GM19099 (cell line): ENCODE measurements around the gene SMC6.
A peak's percentile ranks its signal among the peaks of the same experiment; 100 is the strongest.

Source experiments
- POLR2A ChIP-seq: IDR thresholded peaks from 3 replicates; pipeline ENCODE4 v1.6.1; 2011; ENCODE audit warnings: low read depth; ENCODE audit not compliant: insufficient read length; ENCODE audit errors: extremely low read depth

Gene SMC6, protein sequence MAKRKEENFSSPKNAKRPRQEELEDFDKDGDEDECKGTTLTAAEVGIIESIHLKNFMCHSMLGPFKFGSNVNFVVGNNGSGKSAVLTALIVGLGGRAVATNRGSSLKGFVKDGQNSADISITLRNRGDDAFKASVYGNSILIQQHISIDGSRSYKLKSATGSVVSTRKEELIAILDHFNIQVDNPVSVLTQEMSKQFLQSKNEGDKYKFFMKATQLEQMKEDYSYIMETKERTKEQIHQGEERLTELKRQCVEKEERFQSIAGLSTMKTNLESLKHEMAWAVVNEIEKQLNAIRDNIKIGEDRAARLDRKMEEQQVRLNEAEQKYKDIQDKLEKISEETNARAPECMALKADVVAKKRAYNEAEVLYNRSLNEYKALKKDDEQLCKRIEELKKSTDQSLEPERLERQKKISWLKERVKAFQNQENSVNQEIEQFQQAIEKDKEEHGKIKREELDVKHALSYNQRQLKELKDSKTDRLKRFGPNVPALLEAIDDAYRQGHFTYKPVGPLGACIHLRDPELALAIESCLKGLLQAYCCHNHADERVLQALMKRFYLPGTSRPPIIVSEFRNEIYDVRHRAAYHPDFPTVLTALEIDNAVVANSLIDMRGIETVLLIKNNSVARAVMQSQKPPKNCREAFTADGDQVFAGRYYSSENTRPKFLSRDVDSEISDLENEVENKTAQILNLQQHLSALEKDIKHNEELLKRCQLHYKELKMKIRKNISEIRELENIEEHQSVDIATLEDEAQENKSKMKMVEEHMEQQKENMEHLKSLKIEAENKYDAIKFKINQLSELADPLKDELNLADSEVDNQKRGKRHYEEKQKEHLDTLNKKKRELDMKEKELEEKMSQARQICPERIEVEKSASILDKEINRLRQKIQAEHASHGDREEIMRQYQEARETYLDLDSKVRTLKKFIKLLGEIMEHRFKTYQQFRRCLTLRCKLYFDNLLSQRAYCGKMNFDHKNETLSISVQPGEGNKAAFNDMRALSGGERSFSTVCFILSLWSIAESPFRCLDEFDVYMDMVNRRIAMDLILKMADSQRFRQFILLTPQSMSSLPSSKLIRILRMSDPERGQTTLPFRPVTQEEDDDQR

DNA sequence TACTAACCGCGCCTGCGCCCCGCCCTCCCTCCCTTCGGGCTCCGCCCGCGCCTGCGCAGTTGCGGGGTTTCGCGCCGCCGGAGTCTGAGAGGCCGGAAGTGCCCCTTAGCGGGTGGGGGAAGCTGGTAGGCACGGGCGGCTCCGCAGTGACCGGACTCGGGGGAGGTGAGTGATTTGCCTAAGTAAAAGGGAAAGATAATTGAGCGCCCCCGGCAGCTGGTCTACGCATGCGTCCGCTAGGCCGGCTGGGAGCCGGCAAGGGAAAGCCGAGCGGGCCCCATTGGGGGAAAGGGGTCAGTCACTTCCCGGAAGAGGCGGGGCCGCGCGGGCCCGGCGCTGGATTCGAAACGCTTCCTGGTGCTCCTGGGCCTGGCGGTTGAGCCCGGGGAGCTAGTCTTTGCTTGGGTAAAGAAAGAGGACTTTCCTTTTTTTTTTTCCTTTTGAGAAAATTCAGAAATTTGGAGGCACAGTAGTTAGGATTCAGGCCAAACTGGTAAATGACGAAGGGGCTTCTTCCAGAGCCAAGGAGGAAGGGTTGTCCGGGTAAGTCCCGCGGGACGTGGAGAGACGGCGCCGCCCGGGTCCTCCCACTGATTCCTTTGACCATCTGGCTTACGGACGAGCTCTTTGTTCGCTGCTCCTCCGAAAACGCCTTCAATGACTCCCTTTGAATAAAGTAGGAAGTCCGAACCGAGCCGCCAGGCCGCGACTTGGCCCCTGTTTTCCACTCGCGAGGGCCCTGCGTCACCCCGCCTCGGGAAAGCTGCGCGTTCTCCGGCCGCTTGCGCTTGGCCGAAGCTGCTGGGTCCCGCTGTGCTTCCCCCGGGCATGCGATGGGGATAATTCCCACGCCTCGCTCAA is at the start of gene SMC6, which contains the start of gene GEN1:
Gene SMC6, minus strand, starts transcription at position 8 of the 861 bp plus-strand sequence. CDS start 7,864 bp downstream, outside the sequence.
Gene GEN1, plus strand, starts transcription at position 336 of the 861 bp plus-strand sequence. CDS start 5,806 bp downstream, outside the sequence.
- peak; percentile 58 for TF ChIP-seq POLR2A

DNA sequence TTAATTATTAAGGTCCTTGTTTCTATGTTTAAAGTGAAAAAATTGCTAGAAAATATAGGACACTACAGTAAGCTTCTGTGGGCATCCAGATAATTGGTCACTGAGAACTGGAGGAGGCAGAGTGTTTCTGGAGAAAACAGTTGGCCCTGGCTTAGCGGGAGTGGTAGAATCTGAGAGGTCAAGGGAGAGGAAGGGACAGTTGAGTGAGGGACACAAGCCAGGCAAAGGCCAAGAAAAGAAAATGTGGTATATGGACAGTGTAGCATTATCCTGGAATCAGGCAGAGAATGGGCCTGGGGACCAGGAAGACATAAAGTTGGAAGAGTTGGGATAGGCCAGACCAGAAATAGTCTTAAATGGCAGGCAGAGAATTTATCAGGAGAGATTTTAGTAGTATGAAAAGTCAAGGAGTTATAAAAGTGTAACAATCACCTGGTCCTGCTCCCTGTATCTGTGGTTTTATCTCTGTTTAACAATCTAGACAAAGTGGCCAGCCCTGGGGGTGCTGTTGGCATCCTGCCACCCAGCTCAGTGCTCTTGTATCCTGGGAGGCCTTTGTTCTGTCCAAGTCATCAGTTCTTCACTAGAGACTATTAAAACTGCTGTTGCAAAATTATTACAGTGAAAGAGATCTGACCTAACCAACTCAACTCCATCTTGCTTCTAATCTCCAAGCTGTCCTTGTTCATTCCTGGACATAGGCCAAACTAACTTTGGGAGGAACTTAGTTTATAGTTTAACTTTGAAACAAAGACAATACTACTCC is 47.3 kb upstream of the SMC6 start:
- TF ChIP-seq POLR2A = no peak

DNA sequence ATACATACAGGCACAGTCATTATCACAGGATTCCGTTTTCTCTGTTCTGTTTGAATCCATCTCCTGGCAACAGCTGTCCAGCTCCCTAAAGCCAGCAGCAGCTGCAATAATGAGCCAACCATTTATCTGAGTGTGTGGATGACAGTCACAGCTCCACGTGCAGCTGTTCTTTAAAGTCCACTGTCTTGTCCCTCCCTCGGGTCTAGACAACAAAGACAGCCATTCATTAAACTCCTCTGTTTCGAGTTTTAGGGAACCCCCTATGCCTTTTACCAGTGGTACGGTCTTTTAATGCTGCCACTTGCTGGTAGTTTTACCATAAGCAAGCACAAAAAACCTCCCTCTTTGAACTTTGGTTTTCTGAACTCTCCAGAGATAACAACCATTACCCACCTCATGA is 46.6 kb upstream of the SMC6 start:
- TF ChIP-seq POLR2A = no peak

DNA sequence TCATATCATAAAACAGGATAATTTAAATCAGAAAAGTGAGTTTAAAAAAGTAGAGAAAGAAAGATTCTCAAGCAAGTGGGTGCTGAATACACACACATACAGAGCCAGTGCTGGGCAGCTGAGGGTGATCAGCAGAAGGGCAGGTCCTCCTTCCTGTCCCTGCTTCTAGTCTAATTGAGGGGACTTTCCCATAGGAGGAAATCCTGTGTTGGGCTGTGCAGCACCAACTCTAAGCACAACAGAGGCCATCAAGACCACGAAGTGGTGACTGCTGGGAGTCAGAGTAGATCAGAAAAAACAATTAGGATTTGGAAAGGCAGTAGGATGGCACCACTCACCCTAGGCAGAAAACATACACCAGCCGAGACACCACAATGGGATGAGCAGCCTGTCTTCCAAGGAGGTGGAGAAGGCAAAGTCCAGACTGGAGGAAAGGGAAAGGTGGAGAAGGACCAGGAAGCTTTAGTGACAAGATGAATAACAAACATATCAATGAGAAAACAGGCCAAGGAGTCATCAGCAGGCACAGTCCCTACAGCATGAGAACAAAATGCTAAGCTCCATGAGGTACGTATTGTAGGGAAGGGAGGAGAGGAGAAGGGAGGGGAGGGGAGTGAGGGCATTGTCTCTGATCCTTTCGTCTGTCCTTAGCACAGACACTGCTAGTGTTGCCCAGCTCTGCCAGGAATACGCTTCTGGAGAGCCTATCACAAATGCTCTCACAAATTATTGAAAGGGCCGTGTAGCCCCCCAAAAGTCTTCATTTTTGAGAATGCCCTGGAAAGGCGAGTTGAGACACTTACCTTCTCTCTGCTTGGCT is 45.9 kb upstream of the SMC6 start:
- TF ChIP-seq POLR2A = no peak

DNA sequence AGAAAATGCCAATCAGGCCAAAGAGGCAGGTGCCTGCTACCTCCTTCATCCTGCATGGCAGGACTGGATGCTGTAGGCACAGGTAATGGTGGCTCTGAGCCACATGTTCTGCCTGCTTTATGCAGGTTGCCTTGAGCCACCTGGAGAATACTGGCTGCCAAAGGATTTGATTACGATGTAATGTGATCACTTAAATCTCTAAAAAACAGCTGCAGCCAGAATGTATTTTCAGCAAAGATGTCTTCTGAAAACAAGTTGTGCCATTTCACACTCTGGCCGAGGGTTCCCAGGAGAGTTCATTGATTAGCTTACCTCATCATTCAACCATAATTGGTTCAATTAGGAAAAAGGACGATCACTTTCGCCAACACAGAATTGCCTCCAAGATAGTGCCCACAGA is 44.7 kb upstream of the SMC6 start:
- no peak for TF ChIP-seq POLR2A

DNA sequence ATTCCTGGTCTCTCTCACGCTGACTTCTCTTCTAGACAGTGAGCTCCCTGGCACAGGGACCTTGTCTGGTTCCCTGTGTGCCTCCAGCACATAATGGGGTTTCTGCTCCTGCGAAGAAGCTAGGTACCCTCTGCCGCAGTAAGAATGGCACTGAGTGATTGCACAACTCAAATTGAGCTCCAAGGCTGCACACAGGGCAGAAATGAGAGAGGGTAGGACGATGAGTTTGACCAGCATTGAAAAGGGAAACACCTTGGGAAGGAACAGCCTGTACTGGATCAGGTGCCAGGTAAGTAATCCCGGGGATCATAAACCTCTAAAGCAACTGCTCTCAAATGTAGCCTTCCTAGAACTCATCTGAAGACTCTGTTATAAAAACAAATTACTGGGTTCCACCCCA is 41.7 kb upstream of the SMC6 start:
- TF ChIP-seq POLR2A = no peak

DNA sequence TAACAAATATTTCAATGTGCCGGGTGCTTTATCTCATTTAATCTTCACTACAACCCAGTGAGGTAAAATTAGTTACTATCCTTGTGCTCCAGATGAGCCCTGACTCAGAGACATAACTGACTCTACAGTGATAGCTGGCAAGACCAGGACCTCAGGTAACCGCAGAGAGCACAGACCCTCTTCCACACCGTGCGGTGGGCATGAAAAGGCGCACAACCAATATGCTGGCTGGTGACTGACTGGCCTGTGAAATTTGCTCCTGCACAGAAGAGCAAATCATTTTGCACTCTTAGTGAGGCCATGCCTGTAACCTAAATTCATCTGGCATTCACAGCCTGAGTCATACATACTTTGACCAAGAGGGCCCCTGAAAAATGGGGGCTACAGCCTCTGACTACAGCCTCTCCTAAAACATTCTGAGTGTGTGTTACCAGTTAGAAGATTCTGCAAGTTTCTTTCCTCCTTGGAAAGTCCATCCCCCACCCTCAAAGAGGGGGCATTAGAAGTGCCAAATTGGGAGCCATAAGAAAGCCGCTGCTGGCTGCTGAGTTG is 40.3 kb upstream of the SMC6 start:
- TF ChIP-seq POLR2A = no peak

DNA sequence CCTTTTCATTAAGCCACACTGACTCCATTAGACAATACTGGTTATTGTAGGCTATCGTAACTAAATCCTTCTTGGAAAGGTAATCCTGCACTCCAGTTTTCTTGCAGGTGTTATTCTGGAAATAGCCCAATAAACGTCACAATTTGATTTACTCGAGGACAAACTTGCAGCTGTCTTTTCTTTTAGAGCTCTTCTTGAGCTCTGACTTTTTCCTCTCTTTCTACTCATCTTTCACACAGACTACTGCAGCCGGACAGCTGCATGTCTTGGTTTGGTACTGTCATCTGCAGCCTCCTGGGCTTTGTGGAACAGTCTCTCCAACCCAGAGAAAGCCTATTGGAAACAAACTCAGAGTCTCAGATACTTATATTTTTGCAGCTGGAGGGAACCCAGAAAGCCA is 39.7 kb upstream of the SMC6 start:
- TF ChIP-seq POLR2A = no peak

DNA sequence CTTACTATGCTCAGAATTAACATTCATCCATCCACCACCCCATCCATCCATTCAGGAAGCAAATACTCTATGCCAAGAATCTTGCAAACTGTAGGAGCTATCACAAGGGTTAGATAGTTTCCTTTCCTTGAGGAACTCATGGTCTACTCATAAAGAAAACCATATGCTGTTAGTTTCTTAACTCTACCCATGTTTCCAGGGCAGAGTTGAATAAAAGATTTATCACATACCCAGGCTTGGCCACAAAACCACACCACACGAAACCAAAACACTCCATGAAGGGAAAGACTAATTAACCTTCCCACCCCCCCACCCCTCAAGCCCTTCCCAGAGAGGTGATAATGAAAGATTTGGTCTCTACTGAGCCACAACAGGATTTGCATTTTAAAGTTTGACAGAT is 38.9 kb upstream of the SMC6 start:
- no peak for TF ChIP-seq POLR2A

DNA sequence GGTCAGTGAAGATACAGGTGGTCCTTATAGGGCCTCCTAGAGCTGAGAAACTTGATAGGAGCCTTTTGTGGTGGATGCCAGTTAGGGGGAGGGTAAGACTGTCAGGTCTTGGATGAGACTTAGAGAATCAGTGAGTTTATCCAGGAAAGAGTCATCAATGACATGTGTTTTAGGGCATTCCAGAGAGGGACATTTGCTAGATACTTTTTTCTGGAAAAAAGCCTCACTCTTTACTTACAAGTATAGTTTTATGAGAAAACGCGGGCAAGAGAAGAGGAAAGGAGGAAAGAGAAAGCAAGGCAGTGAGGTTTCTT is 38.2 kb upstream of the SMC6 start:
- TF ChIP-seq POLR2A = no peak

DNA sequence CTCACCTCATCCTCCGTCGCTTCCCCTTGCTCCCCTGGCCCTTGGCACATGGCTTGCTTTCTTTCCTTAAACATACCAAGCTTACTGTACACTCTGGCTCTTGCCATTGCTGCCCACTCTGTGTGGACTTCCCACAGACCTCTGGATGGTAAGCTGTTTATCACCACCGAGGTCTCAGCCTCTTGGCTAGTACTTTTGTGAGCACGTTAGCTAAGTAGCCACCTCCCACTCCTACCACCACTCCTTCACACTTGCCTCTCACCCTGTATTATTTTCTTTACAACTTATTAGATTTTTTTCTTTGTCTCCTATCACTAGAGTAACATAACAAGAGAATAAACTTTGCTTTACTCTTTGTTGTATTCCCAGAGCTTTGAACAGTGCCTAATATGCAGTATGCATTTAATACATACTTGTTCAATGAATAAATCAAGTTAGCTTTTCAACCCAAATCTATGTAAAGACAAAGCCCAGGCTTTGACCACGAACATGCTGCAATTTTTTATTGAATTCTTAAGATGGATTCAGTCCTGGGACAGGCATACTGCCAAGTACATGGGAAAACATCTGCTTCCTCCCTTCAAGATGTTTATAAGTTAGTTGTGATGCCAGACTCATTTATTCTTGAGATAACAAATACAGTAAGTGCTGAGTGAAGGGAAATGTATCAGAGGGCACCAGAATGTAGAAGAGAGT is 37.7 kb upstream of the SMC6 start:
- no peak for TF ChIP-seq POLR2A

DNA sequence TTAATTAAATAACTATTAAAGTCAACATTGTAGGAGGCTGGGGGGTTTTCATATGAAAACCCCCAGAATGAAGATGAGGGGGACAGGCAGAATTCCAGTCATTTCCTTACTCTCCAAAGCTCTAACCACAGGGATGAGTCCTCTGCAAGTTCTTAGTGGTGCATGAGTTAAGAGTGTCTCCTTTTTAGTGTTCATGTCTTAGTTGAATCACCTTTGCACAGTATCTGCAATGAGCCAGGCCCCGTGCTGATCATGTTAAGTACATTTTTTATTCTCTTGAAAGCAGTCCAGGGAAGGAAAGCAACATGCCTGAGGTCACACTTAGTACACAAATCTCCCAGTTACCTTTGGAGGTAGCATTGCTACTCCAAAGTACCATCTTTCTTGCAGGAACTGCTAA is 36.9 kb upstream of the SMC6 start:
- TF ChIP-seq POLR2A = no peak
